ENCODE results near the gene ZNF790.
A peak's percentile ranks its signal among the peaks of the same experiment; 100 is the strongest.
"Not testable (repeated sequence)": the region's sequence is repeated elsewhere in the genome, so short reads cannot be mapped to it uniquely, and the experiment has no call there.

The ZNF790 gene

DNA sequence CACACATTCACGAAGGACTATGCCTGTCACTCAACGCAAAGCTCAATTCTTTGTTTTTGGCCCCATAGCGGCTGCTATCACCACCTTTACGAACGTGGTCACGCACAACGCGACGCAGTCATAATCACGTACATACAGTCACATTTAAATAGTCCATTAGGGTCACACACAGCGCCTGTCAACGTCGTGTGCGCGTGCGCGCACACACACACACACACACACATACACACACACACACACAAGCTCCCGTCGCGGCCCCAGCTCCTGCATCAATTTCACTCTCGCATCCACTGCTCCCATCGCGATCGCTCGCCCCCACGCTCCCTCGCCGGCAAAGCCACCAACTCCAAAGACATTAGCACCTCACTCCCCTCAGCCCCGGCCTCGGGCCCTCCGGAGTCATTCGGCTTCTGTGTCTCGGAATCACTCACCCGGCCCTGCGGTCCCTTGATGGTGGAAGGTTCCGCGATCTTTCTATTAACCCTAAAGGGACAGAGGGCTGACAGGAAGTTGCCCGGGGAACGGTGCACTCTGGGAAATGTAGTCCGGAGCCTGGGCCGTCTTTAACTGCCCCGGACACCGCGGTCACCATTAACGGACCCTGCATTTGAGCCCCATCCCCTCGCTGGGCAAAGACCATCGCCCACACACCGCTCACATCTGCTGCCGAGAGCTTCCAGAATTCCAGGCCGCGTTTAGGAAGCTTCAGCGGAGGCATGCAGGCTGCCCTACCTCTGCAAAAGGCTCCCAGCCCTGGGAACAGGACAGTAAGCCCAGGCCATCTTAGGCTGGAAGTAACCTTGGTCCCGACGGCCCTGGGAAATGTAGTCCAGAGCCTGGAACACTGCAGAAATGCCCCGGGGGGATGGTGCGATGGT is at the start of gene ZNF790:
TSS of gene ZNF790 (minus strand) at position 482 of the 878 bp plus-strand sequence. CDS start 12,768 bp downstream, outside the sequence.
- DNase-seq, result peak; percentile 91

DNA sequence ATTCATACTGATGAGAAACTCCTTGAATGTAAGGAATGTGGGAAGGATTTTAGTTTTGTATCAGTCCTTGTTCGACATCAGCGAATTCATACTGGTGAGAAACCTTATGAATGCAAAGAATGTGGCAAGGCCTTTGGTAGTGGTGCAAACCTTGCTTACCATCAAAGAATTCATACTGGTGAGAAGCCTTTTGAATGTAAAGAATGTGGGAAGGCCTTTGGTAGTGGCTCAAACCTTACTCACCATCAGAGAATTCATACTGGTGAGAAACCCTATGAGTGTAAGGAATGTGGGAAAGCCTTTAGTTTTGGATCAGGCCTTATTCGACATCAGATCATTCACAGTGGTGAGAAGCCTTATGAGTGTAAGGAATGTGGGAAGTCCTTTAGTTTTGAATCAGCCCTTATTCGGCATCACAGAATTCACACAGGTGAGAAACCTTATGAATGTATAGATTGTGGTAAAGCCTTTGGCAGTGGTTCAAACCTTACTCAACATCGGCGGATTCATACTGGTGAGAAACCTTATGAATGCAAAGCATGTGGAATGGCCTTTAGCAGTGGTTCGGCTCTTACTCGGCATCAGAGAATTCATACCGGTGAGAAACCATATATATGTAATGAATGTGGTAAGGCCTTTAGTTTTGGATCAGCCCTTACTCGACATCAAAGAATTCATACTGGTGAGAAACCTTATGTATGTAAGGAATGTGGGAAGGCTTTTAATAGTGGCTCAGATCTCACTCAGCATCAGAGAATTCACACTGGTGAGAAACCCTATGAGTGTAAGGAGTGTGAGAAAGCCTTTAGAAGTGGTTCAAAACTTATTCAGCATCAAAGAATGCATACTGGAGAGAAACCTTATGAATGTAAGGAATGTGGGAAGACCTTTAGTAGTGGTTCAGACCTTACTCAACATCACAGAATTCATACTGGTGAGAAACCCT is 39.1 kb upstream of the ZNF790 start:
- DNase-seq, result no peak

DNA sequence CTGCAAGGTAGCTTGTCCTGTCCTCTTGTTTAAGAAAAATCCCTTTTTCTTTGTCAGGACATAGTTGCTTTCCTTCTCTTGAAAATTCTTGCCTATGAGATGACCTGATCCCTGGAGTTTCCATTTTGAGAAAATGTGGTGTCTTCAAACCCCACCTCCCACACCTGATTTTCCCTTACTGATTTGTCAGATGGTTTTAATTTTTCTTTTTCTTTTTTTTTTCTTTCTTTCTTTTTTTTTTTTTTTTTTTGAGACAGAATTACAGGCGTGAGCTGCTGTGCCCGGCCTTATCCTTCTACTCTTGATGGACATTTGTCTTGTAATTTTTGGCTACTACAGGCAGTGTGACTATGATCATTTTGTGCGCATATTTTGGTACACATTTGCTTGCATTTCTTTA is 13.7 kb upstream of the ZNF790 start:
- DNase-seq, result no peak

DNA sequence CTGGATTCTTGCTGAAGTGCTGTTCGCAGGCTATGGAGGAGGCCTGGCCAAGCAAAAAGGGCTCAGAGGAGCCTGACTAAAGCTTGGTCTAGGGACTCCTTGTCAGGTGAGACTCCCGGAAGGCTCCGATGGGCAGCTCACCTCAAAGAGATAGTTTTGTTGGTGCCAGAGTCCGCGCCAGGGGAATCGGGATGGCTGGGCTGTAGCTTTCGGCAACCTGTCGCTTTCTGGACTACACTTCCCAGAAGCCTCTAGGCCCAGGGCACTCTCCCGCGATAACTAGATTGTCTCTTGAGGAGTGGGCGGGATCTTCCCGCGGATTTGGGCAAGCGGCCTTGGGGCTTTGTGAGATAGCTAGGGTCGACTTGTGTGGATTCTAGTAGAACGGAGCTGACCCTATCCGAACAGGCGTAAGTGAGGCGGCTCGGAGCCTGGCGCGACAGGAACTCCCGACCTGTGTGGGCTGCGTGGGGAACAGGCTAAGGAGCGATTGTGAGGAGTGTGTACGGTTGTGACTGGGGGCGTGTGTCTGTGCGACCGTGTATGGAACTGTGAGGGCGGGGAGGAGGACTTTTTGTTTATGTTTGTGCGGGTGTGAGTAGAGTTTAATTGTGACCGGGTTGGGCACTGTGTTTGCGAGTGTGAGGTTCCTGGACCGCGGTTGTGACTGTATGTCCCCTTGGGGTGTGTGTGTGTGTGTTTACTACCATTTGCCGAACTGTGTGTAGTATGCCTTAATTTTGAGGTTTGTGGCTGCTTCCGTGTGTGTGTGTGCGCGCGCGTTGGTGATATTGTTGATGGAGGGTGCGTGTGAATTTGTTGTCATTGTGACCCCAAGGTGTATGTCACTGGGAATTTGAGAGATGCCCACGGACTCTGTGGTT is 12.6 kb upstream of the ZNF790 start, which contains the start of gene ZNF345:
TSS of gene ZNF345 (plus strand) at position 318 of the 884 bp plus-strand sequence. CDS start 25,955 bp downstream, outside the sequence.
- peak; percentile 91 for DNase-seq

DNA sequence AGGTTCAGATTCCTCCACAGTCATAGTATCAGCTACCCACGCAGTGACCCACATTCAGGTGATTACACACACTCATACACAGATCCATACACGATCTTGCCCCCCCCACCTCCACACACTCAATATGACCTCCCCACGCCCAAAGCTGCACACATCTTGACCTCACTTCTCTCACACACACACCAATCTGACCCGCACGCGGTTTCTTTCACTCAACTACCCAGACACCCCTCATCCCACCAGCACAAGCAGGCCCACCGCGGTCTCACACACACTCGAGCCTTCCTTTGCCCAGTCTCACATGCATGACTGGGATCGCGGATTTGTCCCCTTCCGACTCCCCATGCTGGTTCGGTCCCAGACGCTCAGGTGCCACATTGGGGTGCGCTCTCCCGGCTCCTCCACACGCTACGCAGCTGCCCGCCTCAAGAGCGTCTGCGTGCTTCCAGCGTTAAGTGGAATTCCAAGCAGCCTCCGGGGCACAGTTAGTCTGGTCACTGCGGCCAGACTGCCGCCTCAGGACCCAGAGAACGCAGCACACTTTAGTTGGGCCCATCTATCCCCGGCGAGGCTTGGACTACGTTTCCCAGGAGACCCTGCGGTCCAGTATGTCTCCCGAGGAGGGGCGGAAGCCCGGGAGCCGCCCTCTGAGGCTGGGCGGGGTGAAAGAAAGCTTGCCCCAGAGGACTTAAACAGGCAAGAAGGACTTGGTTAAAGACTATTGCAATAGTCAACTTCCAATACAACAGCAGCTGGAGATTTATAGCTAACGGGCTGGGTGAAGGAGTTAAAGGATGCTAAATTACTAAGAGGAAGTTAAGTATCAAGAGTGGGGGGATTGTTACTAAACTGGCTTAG is 11.7 kb upstream of the ZNF790 start:
- peak; percentile 83 for DNase-seq

DNA sequence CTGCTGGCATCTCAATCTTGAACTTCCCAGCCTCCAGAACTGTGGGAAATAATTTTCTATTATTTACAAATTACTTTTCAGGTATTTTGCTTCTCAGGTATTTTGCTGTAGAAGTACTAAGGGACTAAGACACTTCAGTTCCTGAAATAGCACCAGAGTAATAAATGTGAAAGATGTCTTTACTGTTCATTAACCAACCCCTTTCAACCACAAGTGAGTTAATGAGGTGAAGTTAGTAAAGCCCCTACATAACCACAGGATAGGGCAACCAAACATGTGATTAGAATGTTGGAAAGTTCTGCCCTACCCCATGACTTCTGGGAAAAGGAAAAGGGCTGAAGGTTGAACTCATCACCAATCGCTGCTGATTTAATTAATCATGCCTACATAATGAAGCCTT is 9.8 kb upstream of the ZNF790 start:
- no peak for DNase-seq

DNA sequence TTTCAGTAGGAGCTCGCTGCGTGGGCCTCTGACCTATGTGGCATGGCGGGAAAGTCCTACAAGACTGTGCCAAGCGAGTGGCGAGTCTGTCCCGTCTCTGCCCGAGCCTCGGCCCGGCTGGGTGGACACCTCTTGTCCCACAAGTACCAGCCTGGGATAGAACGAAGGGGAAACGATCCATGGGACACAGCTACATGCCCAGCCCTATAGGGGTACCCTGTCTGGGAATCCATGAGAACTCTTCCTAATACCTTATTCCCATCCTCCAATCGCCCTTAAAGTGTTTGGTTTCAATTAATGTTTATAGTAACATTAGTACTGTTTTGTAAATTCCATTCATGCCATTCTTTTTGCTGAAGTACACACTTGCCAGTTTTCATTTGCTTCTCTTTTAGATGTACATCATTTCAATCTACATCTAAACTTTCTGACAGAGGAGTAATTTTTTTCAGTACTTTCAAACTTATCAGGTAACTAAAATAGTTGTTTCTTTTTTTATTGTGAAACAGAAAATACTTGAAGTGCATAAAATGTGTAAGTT is 667 bp upstream of the ZNF790 start:
- no peak for DNase-seq

DNA sequence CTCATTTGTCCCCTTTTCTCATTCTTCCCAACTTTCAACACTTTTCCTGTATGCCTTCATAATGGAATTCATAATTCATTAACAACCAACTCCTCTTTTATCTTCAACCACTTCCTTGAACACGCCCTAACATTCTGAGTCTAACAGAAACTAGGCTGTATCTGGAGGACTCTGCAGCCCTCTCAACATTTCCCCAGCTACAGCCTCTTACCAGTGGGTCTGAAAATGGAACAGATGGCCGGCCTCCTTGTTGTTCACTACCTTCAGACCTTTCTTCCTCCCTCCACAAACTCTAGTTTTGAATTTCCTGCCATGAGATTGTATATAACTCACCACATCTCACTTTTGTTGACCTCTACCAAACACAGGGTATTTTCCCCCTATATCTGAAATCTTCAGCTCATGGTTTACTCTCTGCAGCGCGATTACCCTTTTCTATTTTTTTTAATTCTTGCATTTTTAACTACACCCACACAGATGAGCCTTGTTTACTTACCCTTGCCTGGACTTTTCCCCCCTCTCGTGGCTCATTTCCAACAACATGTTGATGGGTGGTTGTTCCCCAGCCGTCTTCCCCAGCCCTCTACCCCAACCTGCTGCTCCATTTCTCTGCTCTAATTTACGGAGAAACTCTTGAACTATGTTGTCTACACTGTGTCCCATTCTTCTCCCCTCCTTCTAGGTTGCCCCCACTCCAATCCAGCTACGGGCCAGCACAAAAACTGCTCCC is 846 bp downstream of the ZNF790 start:
- peak; percentile 65 for DNase-seq

DNA sequence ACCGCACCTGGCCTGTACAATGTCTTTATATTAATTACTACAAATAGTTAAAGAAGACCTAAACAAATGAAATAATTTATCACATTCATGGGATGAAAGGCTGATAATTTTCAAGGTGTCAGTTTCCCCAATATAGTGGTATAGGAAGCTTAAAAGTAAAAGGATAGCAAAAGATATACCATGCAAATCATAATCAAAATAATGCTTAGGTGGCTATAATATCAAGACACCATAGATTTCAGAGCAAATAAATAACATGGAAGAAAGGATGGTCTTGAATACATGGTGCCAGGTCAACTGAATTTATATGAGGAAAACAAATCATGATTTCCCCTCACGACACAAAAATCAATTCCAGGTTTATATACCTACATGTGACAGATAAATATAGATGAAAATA is 4.8 kb downstream of the ZNF790 start:
- DNase-seq, result no peak

DNA sequence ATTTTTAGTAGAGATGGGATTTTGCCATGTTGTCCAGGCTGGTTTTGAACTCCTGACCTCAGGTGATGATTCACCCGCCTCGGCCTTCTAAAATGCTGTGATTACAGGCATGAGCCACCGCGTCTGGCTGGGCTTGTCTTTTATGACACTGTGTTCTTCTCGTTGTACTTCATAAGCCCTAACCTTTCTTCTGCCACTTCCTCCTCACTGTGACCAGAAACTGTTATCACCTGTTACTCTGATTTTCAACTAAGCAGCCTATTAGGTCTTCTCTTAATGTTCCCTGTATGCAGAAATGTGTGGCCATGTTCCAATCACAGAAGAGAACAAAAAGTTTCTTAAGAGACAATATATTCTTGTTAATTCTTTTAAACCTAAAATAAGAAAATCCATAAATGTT is 16.4 kb downstream of the ZNF790 start:
- DNase-seq, result no peak

DNA sequence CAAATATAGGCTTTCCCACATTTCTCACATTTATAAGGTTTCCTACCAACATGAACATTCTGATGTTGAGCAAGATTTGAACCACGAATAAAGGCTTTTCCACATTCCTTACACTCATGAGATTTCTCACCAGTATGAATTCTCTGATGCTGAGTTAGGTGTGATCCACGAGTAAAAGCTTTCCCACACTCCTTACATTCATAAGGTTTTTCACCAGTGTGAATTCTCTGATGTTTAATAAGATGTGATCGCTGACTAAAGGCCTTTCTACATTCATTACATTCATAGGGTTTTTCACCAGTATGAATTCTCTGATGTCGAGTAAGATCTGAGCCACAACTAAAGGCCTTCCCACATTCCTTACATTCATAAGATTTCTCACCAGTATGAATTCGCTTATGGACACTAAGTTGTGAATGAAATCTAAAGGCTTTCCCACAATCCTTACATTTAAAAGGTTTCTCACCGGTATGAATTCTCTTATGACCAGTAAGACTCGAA is 19.0 kb downstream of the ZNF790 start:
- DNase-seq, result no peak

DNA sequence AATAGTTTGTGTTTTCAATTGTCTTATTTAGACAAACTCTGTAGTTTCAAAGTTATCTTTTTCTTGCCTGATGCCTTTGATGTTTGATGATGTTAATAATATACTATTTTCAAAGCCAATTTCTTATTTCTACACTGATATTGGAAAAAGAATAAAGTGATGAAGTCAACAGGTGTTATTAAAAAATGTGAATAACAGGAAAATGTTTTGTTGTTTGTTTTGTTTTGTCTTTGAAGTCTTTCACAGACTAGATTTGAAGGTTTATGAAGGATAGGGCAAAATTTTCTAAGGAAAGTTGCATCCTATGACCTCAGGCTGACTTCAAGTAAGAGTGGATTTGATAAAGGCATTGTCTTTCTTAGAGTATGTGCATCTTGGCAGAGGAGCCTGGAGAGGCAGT is 31.2 kb downstream of the ZNF790 start:
- DNase-seq, result no peak

DNA sequence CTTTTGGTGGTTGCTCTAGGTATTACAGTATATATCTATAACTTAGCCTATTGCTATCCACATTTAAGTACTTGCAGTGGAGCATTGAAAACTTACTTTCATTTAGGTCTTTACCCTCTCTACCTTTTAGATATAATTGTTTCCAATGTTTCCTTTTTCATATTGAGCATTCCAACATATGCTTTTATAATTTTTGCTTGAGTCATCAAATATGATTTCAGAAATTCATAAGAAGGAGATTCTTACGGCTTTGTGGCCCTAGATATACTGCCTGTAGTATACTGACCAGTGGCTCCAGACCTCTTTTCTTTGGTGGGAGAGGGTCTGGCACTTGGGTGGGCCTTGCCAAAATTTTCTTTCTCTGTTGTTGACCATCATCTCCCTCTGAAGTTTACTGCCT is 32.8 kb downstream of the ZNF790 start:
- no peak for DNase-seq

DNA sequence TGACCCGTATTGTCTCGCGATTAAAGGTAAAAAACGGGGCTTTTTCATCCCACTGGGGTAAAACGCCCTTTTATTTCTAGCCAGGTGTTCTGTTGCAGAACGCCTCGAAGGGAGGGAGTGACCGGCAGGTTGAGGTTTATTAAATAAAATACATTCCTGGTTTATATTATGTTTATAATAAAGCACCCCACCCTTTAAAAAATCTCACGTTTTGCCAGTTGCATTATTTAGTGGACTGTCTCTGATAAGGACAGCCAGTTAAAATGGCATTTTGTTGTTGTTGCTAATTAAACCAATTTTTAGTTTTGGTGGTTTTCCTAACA is 40.4 kb downstream of the ZNF790 start:
- no peak for DNase-seq

DNA sequence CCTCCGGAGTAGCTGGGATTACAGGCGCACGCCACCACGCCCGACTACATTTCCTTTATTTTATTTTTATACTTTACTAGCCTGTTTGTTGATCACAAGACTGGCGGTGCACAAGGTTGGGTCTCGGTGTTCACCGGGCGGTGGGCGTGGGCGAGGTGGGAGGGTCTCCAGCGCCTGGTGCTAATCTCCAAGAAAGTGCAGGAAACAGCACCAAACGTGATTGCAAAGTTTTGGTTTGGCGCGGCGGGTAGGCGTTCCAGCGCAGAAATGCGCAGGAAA is 41.5 kb downstream of the ZNF790 start:
- DNase-seq, result no peak

DNA sequence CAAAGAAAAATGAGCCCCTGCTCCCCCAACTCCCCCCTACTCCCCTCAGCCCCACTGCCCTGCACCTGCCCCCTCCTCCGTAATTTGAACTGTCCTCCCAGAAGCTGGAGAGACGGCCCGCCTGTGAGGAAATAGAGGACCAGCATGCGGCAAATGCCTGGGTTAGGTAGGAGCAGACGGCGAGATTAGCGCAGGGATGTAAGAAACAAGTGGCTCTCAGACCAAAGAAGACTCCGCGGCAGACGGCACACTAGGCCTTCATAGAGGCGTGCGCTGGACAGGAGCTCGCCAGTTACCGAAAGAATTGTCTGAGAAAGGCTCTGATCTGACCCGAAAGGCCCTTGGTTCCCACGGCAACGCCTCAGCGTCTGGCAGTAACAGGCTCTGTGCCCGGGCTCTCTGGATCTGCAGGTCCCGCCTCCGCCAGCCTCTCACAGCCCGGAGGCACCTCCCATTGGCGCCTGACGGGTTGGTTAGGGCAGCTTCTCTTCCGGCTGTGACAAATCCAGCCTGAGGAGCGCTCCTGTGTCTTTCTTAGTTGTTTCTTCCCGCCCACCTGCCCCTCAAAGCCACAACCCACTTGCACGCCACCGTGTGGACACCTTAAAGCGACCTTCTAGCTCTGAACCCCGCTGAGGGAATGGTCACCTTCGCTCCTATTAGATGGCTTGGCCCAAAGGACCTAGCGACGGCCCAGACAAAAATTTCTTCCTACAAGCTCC is 46.6 kb downstream of the ZNF790 start:
- DNase-seq, result not testable (repeated sequence)

DNA sequence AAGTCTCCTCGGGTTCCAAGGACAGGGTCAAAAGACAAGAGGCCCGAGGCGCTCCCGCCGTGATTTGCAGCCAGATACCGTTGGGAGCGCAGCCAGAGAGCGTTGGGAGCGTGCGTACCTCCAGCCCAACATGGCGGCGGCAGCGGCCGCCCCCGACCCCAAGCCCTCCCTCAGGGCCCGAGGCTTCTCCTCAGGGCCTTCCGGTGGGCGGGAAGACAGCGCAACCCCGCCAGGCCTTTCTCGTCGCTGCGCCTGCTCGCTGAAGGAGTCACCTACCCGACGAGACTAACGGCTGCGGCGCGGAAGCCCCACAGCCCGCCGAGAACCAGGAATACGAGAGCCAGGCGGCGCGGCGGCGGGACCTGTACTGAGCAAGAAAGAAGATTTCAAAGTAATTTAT is 62.4 kb downstream of the ZNF790 start:
- no peak for DNase-seq

DNA sequence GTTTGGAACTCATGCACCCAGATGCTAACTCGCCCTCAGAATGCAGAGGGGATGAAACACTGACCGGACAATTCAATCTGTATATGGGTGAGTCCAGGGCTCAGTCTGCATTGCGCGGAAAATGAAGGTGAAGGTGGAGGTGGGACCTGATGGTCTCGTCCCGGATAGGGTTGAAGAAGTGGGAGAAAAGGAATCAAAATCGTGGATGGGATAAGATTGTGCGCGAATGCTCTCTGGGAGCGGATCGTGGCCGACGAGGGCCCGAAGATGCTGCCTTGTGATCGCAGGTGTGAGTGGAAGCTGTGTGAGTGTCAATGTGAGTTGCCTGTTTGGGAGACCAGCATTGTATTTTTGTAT is 65.0 kb downstream of the ZNF790 start:
- no peak for DNase-seq

DNA sequence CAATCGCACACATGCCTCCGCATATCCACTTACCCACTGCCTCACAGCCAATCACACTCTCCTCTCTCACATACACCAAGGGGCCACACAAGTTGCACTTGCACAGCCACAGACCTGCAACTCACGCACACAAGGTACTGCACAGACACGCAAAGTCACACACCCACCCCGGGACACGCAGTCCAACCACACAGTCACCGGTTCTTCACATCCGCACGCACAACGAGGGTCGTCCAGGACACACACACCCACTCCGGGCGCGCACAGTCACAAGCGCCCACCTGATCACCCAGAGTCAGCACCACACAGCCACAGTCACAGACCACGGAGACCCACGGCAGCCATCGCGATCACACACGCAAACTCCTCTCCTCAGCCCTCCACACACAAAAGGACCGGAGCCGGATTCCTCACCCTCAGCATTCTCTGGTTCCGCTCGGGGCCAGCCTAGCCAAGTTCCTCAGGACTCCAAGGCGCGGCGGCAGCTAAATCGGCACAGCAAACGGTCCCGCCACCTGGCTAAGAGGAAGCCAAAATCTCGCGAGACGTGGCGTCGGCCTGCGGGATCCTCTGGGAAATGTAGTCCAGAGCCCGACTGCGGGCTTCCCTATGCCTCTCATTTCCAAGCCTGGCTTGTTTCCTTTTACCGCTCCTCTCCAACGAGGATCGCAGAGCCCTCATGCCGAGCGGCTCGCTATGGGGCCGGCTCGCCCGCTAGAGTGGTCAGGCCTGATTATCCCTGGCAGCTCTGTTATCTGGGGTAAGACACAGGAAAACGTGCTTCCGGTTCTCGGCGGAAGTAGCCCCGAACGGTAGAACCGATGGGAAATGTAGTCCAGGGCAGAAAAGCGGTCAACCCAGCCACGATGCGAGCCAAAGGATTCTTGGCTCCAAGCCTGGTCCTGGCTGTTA is 65.6 kb downstream of the ZNF790 start, which contains the start of gene ZNF850:
TSS of gene ZNF850 (minus strand) at position 497 of the 912 bp plus-strand sequence. CDS start 10,201 bp downstream, outside the sequence.
- DNase-seq, result peak; percentile 91
